K562 (cell line): ENCODE measurements around the gene GRAMD2A. TPM values are rescaled to one million over a fixed set of nuclear protein-coding genes. Genes with fewer than 3 reads are reported as not detected.
A peak's percentile ranks its signal among the peaks of the same experiment; 100 is the strongest.

Source experiments
- CAMTA2 ChIP-seq: fragments of 250-450 bp; sonication (Bioruptor Pico); conservative IDR thresholded peaks from 2 replicates; pipeline ENCODE4 v1.5.1; 2022
- FOXM1 ChIP-seq, 2 experiments: fragments of 450-650 bp in 1 of 2; sonication (generic) in 1 of 2; formaldehyde crosslinking in 1 of 2; IDR thresholded peaks; 2 replicates each; pipeline versions ENCODE4 v1.6.1 to v1.9.0; 2017 to 2022; ENCODE audit warnings: low read depth in 2 of 2, mild to moderate bottlenecking in 2 of 2, missing genetic modification reagents in 1 of 2, moderate library complexity in 1 of 2
- HIVEP1 ChIP-seq: fragments of 250-450 bp; sonication (Bioruptor Pico); IDR thresholded peaks from 2 replicates; pipeline ENCODE4 v1.4.0; 2020; ENCODE audit warnings: mild to moderate bottlenecking
- HMGN3 ChIP-seq: IDR thresholded peaks from 2 replicates; pipeline ENCODE4 v1.6.1; 2011; ENCODE audit warnings: borderline replicate concordance, low read depth, mild to moderate bottlenecking, mixed read lengths, low read length; ENCODE audit not compliant: insufficient read length; ENCODE audit errors: extremely low read depth
- L3MBTL2 ChIP-seq: fragments of 450-650 bp; IDR thresholded peaks from 2 replicates; pipeline ENCODE4 v1.6.1; 2016; ENCODE audit warnings: mild to moderate bottlenecking, moderate library complexity
- RBBP5 ChIP-seq: fragments of 200-600 bp; sonication (generic); IDR thresholded peaks from 2 replicates; pipeline ENCODE4 v1.6.1; 2012; ENCODE audit warnings: borderline replicate concordance, mild to moderate bottlenecking, low read length, control low read depth, inconsistent platforms; ENCODE audit not compliant: insufficient read depth, poor library complexity, severe bottlenecking
- RNF2 ChIP-seq: sonication (generic); IDR thresholded peaks from 2 replicates; pipeline ENCODE4 v1.6.1; 2016
- RUNX1 ChIP-seq: sonication (generic); IDR thresholded peaks from 2 replicates; pipeline ENCODE4 v1.6.1; 2016; ENCODE audit warnings: antibody characterized with exemption, low read depth
- SIN3A ChIP-seq, 2 experiments: fragments of 150-350 bp in 1 of 2; IDR thresholded peaks; 2 replicates each; pipeline ENCODE4 v1.6.1; 2011 to 2016; ENCODE audit warnings: borderline replicate concordance in 2 of 2, low read depth in 2 of 2, low read length in 2 of 2, mild to moderate bottlenecking in 2 of 2, moderate library complexity in 2 of 2; ENCODE audit not compliant: control insufficient read depth in 1 of 2
- SMARCA4 ChIP-seq: fragments of 450-650 bp; IDR thresholded peaks from 2 replicates; pipeline ENCODE4 v1.6.1; 2016
- ZBTB7A ChIP-seq: IDR thresholded peaks from 2 replicates; pipeline ENCODE4 v1.6.1; 2011; ENCODE audit warnings: low read depth, mild to moderate bottlenecking, low read length, moderate library complexity, borderline replicate concordance; ENCODE audit not compliant: control insufficient read depth
- polyA plus RNA-seq, 8 experiments: library from polyadenylated mRNA; depleted of rRNA in 4 of 8; stranded (reverse) in 5 of 8; unstranded in 3 of 8; fragments of >200 nt; fragmentation: Nextera tagmentation in 2 of 8; fragmentation: Illumina TruSeq in 1 of 8; extraction: Ambion mirVana in 2 of 8; extraction: Trizol in 1 of 8; gene quantifications; 2 replicates each; pipeline versions ENCODE4 v1.2.1 to v1.2.3, GENCODE V29; 2011 to 2014; ENCODE audit warnings: inconsistent platforms in 1 of 8, missing spikeins in 1 of 8
- total RNA-seq, 7 experiments: library from RNA; depleted of rRNA in 6 of 7; stranded (reverse); fragments of >200 nt in 6 of 7; fragmentation: Illumina TruSeq in 2 of 7; extraction: Trizol in 2 of 7; gene quantifications; 2 replicates each; pipeline versions ENCODE4 v1.2.1 to v1.2.3, GENCODE V29; 2011 to 2021; ENCODE audit warnings: low replicate concordance in 1 of 7
- TF ChIP-seq, protein P1 (sequence below): fragments of 250-450 bp; sonication (Bioruptor Pico); IDR thresholded peaks from 2 replicates; pipeline ENCODE4 v1.8.0; 2022; ENCODE audit warnings: inconsistent platforms
- TF ChIP-seq, protein P2 (sequence below): fragments of 250-450 bp; sonication (Bioruptor Pico); IDR thresholded peaks from 2 replicates; pipeline ENCODE4 v1.9.0; 2021; ENCODE audit warnings: mild to moderate bottlenecking, inconsistent platforms
- TF ChIP-seq, protein P3 (sequence below), 2 experiments: IDR thresholded peaks in 1 of 2; conservative IDR thresholded peaks in 1 of 2; 2 replicates each; pipeline ENCODE4 v1.6.1; 2016; ENCODE audit warnings: low read depth in 2 of 2, mild to moderate bottlenecking in 1 of 2, missing compliant biosample characterization in 1 of 2, missing genetic modification characterization in 1 of 2, moderate library complexity in 1 of 2
- TF ChIP-seq, protein P4 (sequence below): sonication (generic); formaldehyde crosslinking; IDR thresholded peaks from 2 replicates; pipeline ENCODE4 v1.8.0; 2022; ENCODE audit warnings: mild to moderate bottlenecking, low read depth, missing genetic modification reagents

The GRAMD2A gene
- total and polyA plus RNA-seq, 9 of the 15 experiments (the other 6 are each of a cell fraction or from before 2014, with no cell fraction given) = 0.08 to 0.22 TPM; not detected in 7

DNA sequence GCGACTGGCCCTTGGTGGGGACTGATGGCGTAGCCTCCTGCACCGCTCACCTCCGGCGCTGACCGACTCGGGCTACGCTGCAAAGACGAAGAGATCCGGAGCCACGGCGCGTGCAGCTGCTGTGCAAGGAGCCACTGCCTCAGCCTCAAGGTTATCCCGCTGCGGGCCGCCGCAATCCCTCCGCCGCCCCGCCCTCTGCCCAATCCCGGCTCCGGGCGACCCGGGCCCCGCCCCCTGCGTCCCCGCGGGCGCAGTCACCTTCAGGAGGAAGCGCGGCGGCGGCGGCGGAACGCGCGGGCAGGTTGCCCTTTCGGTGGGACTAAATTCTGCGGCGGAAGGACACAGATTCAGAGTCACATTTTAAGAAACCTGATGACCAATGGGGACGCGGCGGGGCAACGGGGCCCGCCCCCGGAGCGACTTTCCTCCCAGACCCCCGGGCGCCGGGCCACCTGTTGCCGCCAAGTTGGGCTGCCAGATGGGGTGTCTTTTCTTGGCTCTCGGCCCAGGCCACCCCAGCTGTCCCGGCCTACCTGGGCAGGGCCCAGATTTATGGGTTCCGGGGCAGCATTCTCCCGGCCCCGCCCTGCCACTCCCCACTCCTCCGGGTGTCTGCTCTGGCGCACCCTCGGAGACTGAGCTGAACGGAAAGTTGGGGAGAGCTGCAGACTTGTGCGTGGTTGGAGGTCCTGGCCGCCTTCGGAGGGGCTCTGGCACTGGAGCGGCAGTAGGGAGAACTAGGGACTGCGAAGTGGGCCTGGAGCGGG is 33.7 kb upstream of the GRAMD2A start, which contains the start of gene PKM (continued):
- TF ChIP-seq, protein P1, sequence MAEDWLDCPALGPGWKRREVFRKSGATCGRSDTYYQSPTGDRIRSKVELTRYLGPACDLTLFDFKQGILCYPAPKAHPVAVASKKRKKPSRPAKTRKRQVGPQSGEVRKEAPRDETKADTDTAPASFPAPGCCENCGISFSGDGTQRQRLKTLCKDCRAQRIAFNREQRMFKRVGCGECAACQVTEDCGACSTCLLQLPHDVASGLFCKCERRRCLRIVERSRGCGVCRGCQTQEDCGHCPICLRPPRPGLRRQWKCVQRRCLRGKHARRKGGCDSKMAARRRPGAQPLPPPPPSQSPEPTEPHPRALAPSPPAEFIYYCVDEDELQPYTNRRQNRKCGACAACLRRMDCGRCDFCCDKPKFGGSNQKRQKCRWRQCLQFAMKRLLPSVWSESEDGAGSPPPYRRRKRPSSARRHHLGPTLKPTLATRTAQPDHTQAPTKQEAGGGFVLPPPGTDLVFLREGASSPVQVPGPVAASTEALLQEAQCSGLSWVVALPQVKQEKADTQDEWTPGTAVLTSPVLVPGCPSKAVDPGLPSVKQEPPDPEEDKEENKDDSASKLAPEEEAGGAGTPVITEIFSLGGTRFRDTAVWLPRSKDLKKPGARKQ (CRISPR knock-in tag) = no peak
- TF ChIP-seq RBBP5 = peak; percentile 27
- TF ChIP-seq RUNX1 = no peak
- TF ChIP-seq ZBTB7A = peak; percentile 25; the same call in 1 of the 2 replicates
- TF ChIP-seq, protein P2, sequence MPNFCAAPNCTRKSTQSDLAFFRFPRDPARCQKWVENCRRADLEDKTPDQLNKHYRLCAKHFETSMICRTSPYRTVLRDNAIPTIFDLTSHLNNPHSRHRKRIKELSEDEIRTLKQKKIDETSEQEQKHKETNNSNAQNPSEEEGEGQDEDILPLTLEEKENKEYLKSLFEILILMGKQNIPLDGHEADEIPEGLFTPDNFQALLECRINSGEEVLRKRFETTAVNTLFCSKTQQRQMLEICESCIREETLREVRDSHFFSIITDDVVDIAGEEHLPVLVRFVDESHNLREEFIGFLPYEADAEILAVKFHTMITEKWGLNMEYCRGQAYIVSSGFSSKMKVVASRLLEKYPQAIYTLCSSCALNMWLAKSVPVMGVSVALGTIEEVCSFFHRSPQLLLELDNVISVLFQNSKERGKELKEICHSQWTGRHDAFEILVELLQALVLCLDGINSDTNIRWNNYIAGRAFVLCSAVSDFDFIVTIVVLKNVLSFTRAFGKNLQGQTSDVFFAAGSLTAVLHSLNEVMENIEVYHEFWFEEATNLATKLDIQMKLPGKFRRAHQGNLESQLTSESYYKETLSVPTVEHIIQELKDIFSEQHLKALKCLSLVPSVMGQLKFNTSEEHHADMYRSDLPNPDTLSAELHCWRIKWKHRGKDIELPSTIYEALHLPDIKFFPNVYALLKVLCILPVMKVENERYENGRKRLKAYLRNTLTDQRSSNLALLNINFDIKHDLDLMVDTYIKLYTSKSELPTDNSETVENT (CRISPR knock-in tag) = no peak
- TF ChIP-seq, protein P3, sequence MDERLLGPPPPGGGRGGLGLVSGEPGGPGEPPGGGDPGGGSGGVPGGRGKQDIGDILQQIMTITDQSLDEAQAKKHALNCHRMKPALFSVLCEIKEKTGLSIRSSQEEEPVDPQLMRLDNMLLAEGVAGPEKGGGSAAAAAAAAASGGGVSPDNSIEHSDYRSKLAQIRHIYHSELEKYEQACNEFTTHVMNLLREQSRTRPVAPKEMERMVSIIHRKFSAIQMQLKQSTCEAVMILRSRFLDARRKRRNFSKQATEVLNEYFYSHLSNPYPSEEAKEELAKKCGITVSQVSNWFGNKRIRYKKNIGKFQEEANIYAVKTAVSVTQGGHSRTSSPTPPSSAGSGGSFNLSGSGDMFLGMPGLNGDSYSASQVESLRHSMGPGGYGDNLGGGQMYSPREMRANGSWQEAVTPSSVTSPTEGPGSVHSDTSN (CRISPR knock-in tag; IDR thresholded peaks at IDR 0.05; ENCODE audit: low read depth) = no peak
- TF ChIP-seq, protein P3 (tag; conservative IDR thresholded peaks at IDR 0.05; ENCODE audit: low read depth) = no peak; the same call in 1 of the 2 replicates
- peak; percentile 46; the same call in 1 of the 2 replicates for TF ChIP-seq L3MBTL2
- no peak for TF ChIP-seq FOXM1 (IDR thresholded peaks at IDR 0.05; ENCODE audit: low read depth)
- TF ChIP-seq FOXM1 (CRISPR knock-in tag; IDR thresholded peaks at IDR 0.05; ENCODE audit: low read depth) = no peak
- no peak for TF ChIP-seq HIVEP1 (CRISPR knock-in tag)
- TF ChIP-seq SMARCA4 = no peak
- TF ChIP-seq HMGN3 = peak; percentile 79
- TF ChIP-seq, protein P4, sequence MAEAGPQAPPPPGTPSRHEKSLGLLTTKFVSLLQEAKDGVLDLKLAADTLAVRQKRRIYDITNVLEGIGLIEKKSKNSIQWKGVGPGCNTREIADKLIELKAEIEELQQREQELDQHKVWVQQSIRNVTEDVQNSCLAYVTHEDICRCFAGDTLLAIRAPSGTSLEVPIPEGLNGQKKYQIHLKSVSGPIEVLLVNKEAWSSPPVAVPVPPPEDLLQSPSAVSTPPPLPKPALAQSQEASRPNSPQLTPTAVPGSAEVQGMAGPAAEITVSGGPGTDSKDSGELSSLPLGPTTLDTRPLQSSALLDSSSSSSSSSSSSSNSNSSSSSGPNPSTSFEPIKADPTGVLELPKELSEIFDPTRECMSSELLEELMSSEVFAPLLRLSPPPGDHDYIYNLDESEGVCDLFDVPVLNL = no peak
- TF ChIP-seq RNF2 = peak; percentile 35; the same call in 1 of the 2 replicates
- no peak for TF ChIP-seq CAMTA2 (CRISPR knock-in tag)
- TF ChIP-seq SIN3A (IDR thresholded peaks at IDR 0.05; ENCODE audit: borderline replicate concordance in 2 of 2, control insufficient read depth in 1 of 2, low read depth in 2 of 2, low read length in 2 of 2) = 0 out of 4 replicates have a peak, but pooled peaks of 1 of the 2 experiments have one; percentile 45
